Mucosa of descending colon (tissue), 3 donors: ENCODE data around the gene ACOT8. TPM values are rescaled to one million over a fixed set of nuclear protein-coding genes. Genes with fewer than 3 reads are reported as not detected.

Experiments used
- ATAC-seq: fragments of 200-7000 bp; cut with Tn5 transposase; one replicate; pipeline ENCODE4 v1.9.1; 2020; ENCODE audit warnings: mild to moderate bottlenecking, moderate library complexity
- DNase-seq, 3 donors: peaks; one replicate each; pipeline ENCODE4 v3.0.0-alpha.2; 2020
- H3K36me3 ChIP-seq: fragments of 200-600 bp; one replicate; pipeline ENCODE4 v1.8.0; 2021; ENCODE audit warnings: low read depth, mild to moderate bottlenecking
- H3K4me1 ChIP-seq: fragments of 200-600 bp; one replicate; pipeline ENCODE4 v1.8.0; 2021; ENCODE audit warnings: low read depth, mild to moderate bottlenecking
- H3K4me3 ChIP-seq: fragments of 200-600 bp; one replicate; pipeline ENCODE4 v1.8.0; 2021; ENCODE audit warnings: mild to moderate bottlenecking
- H3K9me3 ChIP-seq: fragments of 200-600 bp; one replicate; pipeline ENCODE4 v1.8.0; 2021; ENCODE audit warnings: mild to moderate bottlenecking
- intact Hi-C, 2 donors: fragments of 100-400 bp; cut with DNase I in 1 of 2; cut with micrococcal nuclease in 1 of 2; formaldehyde crosslinking; loops; one replicate each; pipeline versions ENCODE4 v1.11.0 to v1.11.1; 2022; cut with DNase I, micrococcal nuclease
- total RNA-seq, 3 donors: library from RNA; stranded (reverse); fragmentation: NEBNext Ultra II Directional in 2 of 3; extraction: Animal tissue kit (Norgen Biotek cat#: 25700) in 2 of 3; gene quantifications; one replicate each; pipeline versions ENCODE4 v1.2.1 to v1.2.4, GENCODE V29; 2021 to 2023
- TF ChIP-seq, protein P1 (sequence below): fragments of 200-600 bp; IDR thresholded peaks from one replicate; pipeline ENCODE4 v1.8.0; 2022; ENCODE audit warnings: antibody characterized with exemption, mild to moderate bottlenecking
- donor health status: DM: no; HTN: no; CAD: no; lungs with moderate emphysema.
- donor health status: DM: no; HTN: no; CAD: no.
- donor health status: DM: no; HTN: yes; CAD: no.

ACOT8 gene
- total RNA-seq, 3 donors from 2014 or later, result 31.1 to 61.0 (median 32.9) TPM

DNA sequence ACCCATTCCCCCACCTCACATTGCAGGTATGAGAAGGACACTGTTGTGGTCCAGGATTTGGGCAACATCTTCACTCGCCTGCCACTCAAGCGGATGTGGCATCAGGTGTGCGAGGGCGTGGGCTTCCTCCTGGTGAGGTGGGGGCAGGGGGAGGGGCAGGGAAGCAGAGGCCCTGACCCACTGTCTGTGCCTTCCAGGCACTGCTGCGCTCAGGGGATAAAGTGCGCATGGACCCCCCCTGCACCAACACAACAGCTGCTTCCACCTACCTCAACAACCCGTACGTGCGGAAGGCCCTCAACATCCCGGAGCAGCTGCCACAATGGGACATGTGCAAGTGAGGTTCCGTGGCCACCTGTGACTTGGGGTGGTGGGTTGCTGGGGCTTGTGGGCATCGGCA is 37.6 kb upstream of the ACOT8 start:
- intact Hi-C loops, result no loop called here
- peaks cover 18% of the 10 kb centered on the region for H3K4me1 ChIP-seq
- DNase-seq (no peak), ATAC-seq (no peak)
- TF ChIP-seq, protein P1, sequence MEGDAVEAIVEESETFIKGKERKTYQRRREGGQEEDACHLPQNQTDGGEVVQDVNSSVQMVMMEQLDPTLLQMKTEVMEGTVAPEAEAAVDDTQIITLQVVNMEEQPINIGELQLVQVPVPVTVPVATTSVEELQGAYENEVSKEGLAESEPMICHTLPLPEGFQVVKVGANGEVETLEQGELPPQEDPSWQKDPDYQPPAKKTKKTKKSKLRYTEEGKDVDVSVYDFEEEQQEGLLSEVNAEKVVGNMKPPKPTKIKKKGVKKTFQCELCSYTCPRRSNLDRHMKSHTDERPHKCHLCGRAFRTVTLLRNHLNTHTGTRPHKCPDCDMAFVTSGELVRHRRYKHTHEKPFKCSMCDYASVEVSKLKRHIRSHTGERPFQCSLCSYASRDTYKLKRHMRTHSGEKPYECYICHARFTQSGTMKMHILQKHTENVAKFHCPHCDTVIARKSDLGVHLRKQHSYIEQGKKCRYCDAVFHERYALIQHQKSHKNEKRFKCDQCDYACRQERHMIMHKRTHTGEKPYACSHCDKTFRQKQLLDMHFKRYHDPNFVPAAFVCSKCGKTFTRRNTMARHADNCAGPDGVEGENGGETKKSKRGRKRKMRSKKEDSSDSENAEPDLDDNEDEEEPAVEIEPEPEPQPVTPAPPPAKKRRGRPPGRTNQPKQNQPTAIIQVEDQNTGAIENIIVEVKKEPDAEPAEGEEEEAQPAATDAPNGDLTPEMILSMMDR, result no peak
- no peaks in the 10 kb centered on the region for H3K36me3 ChIP-seq
- H3K4me3 ChIP-seq, result no peak overlapping the region
- no peaks in the 10 kb centered on the region for H3K9me3 ChIP-seq

DNA sequence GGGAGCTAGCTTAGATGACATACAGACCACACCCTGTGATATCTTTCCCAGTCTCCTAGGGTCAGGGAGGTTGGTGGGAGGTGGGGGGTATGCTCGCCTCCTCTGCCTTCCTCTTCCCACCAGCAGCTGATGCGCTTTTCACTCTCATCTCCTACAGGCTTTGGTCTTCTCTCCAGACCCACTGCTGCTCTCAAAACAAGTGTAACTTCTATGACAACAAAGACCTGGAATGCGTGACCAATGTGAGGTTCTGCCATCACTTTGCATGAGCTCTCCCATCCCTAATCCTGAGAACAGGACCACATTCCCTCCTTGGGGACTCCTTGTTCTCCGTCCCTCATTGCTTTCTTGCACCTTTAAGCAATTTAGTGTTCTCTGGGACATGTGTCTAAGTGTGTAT is 36.6 kb upstream of the ACOT8 start:
- H3K4me1 ChIP-seq, result peaks cover 18% of the 10 kb centered on the region
- ATAC-seq (no peak), DNase-seq (no peak)
- H3K36me3 ChIP-seq, result no peaks in the 10 kb centered on the region
- H3K4me3 ChIP-seq, result no peak overlapping the region
- TF ChIP-seq, protein P1, result no peak
- intact Hi-C loops, result no loop called here
- H3K9me3 ChIP-seq, result no peaks in the 10 kb centered on the region

GRCh38 chr20:45892828-45893500 is 35.8 kb upstream of the ACOT8 start:
- TF ChIP-seq, protein P1, result no peak
- intact Hi-C loops, result no loop called here
- Histone ChIP-seq H3K36me3 (no peaks in the 10 kb centered on the region), H3K4me1 (peaks cover 18% of the 10 kb centered on the region), H3K9me3 (no peaks in the 10 kb centered on the region), H3K4me3 (no peak overlapping the region)
- DNase-seq, result peak in 2 of 3 donors; percentile 66 to 82
- ATAC-seq, result peak; percentile 51

- Histone ChIP-seq H3K4me1 (peaks cover 18% of the 10 kb centered on the region), H3K9me3 (no peaks in the 10 kb centered on the region), H3K4me3 (no peak overlapping the region), H3K36me3 (no peaks in the 10 kb centered on the region)
- intact Hi-C loops, result no loop called here
- ATAC-seq (peak; percentile 40), DNase-seq (peak in 1 of 3 donors; percentile 55)
- TF ChIP-seq, protein P1, result no peak
These were observed 35.0 kb upstream of the ACOT8 start for GRCh38 chr20:45892049-45892825.

GRCh38 chr20:45890985-45891983 is 34.1 kb upstream of the ACOT8 start, which contains the start of the genes CTSA and NEURL2:
Gene CTSA, plus strand, starts transcription at chr20:45891335. Its CDS starts 234 bp downstream, at chr20:45891569.
Gene NEURL2, minus strand, starts transcription at chr20:45891208. Its CDS starts 217 bp downstream, at chr20:45890991.
- Histone ChIP-seq H3K4me1 (peaks cover 18% of the 10 kb centered on the region), H3K36me3 (no peaks in the 10 kb centered on the region), H3K9me3 (no peaks in the 10 kb centered on the region), H3K4me3 (peak within 1 kb of the TSS; percentile 67)
- DNase-seq (peak; percentile 96 to 99 (median 96)), ATAC-seq (peak; percentile 87)
- intact Hi-C loops, result no loop called here
- TF ChIP-seq, protein P1, result no peak
